Kidney tubule cell (primary cell): ENCODE data around the gene NUAK2.
"Not testable (repeated sequence)": the region's sequence is repeated elsewhere in the genome, so short reads cannot be mapped to it uniquely, and the experiment has no call there.

Experiments used
- DNase-seq: peaks from one replicate; pipeline ENCODE4 v3.0.0-alpha.2; 2018; ENCODE audit warnings: low spot score

The NUAK2 gene

DNA sequence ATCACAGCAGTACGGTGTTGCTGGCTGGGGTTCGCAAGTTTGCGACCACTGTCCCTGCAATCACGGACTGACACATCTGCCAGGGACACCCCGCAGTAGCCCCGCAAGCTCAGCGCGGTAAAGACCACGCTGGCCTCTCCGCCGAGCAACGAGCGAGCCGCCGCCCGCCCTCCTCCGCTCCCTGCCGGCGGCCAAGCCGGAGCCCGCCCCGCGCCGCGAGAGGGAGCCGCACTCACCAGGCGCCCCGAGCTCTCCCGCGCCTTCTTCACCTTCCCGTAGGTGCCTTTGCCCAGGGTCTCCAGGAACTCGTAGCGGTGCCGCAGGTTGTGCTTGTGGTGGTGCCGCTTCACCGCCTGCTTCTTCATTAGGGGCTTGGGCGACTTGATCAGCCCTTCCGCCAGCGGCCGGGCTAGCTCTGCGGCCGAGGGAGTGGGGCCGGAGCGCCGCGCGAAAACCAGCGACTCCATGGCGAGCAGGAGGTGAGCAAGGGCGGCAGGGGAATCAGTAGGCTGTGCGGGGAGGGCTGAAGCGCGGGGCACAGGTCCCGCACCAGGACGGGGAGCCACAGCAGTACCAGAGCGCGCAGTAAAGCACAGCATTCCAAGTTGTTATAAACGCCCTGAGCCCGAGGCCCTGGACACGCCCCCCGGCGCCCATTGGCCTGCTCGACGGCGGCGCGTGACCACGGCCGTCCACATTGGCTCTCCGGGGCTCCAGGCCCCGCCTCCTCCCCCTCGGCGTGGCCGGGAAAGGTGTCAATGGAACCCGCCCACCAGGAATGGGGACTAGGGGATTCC, at the start of gene NUAK2:
Gene NUAK2, minus strand, starts transcription at position 584 of the 797 bp plus-strand sequence. Its CDS starts 117 bp downstream, at position 467.
- peak; percentile 97 for DNase-seq

GRCh38 chr1:205370780-205371179, 49.2 kb upstream of the NUAK2 start:
- no peak for DNase-seq

DNA sequence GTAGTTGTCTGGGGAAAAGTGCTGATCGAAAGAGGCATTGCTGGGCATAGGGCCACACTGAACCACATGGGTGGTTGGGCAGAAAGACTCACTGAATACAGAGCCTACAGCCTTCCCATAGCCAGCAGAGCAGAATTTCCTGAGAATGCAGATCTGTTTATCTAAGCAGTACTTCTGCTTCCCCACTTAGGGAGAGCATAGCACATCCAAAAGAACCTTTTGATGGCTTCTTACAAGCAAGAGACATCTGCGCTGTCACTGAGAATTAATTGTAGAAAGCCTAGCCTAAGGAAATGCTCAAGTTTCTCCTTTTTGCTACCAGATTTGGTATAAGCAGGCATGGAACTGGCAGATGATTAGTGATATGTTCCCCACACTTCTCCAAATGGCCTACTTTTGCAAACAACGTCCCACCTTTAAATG, 48.2 kb upstream of the NUAK2 start:
- no peak for DNase-seq

GRCh38 chr1:205368478-205368877, 46.9 kb upstream of the NUAK2 start:
- DNase-seq = no peak

DNA sequence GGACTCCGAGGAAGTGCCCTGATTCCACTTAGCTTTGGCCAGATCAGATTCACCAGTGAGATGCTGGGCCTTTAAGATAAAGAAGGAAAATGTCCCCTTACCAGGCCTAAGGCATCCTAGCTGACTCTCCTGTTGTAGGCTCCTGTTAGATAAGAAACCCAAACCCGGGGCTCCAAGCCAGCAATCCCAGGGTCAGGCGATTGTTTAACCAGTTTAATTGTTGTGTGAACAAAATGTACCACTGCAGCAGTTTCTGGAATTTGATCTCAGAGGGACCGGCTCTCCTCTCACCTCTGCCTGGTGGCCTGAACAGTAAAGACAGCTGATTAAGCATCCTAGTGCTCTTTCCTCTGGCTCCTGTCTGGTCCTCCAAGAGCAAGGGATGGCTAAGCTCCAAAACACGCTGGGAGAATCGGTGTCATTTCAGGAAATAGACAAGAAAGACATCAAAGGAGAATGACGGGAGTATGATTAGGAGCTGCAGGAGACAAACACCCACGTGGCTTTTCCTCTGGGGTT, 44.5 kb upstream of the NUAK2 start:
- DNase-seq = no peak

GRCh38 chr1:205365086-205365485, 43.5 kb upstream of the NUAK2 start:
- DNase-seq = not testable (repeated sequence)

DNA sequence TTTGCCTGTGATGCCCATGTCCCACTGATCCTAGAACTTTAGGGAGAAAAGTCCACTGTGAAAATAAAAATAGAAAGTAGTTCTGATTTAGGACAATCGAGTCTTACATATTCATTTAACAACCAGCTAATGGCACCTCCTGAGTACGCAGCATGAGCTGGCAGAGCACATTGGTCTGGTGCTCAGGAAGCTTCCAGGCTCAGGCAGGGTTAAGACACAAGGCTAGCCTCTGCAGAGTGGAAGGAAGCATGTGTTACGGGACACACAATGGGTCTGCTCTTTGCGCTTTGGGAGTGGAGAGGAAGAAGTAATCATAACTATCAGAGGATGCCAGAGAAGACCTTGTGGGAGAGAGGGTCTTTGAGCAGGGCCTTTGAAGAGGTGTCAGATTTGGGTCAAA, 39.3 kb upstream of the NUAK2 start:
- DNase-seq = no peak

GRCh38 chr1:205359771-205360565, 38.4 kb upstream of the NUAK2 start:
- DNase-seq = no peak

GRCh38 chr1:205358579-205358978, 37.0 kb upstream of the NUAK2 start:
- DNase-seq = no peak

GRCh38 chr1:205357567-205357966, 36.0 kb upstream of the NUAK2 start:
- no peak for DNase-seq

- no peak for DNase-seq
Observed at GRCh38 chr1:205356440-205357139, 35.0 kb upstream of the NUAK2 start, which contains the start of gene KLHDC8A. TSS of gene KLHDC8A (minus strand) at chr1:205356922. CDS start at chr1:205343604, 13,318 bp downstream.

DNA sequence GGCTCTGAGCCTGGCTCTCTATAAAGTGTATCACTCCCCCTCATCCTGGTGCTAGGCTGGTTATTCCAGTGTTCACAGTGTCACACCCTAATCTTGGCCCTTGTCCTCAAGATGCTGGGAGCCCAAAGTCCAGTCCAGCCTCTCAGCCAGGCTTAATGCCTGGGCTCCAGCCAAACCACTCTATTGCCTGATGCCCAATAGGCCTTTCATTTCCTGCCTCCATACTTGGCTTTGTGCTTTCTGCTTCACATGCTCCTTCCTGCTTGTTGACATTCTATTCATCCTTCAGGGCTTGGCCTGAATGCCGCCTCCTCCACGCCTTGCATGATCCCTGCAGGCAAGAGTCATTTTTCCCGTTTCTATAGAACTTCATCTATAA, 33.5 kb upstream of the NUAK2 start:
- DNase-seq = peak; percentile 40

DNA sequence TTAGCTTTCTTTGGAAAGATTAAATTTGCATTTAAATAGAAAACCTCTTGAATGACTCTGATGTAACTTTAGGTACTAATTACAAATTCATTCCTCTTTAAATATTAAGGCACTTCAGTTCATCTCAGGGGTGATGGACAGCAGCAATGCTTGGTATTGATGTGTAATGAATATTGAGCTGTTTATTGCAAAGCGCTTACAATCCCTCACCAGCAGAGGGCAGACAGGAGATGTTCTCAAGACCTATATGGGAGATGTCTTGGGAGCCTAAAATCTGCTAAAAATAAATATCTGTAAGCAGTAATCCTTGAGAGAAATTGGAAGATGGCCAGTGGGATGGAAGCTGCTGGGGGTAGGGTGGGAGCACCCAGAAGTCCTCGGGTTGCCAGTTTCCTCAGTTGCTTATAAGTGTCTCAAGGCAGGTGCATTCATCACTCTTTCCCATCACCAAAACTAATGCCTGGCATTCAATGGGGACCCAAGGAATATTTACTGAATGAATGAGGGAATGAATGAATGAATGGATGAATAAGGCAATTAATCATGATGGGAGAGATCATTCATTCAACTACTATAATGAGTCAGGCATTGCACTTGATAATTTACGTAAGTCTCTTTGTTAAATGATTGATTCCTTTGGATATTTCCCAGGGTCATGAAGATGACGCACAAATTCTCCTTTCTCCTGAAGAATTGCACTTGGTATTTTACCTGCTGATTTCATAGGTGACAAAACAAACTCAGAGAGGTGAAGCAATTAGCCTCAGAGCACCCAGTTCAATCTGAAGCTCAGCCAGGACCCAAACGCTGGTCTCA, 32.9 kb upstream of the NUAK2 start:
- DNase-seq = peak; percentile 70

- DNase-seq = no peak
Observed at GRCh38 chr1:205353612-205354011, 32.1 kb upstream of the NUAK2 start.

DNA sequence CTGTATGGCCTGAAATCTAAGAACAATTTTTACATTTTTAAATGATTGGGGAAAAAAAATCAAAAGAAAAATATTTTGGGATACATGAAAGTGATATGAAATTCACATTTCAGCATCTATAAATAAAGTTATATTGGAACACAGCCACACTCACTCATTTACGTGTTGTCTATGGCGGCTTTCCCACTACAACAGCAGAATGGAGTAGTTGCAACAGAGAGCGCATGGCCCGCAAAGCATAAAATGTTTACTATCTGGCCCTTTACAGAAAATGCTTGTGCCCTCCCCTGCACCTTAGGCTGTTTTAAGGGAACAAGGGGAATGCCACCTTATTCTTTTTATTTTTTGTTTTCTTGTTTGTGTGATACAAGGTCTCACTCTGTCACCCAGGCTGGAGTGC, 31.6 kb upstream of the NUAK2 start:
- DNase-seq = no peak

DNA sequence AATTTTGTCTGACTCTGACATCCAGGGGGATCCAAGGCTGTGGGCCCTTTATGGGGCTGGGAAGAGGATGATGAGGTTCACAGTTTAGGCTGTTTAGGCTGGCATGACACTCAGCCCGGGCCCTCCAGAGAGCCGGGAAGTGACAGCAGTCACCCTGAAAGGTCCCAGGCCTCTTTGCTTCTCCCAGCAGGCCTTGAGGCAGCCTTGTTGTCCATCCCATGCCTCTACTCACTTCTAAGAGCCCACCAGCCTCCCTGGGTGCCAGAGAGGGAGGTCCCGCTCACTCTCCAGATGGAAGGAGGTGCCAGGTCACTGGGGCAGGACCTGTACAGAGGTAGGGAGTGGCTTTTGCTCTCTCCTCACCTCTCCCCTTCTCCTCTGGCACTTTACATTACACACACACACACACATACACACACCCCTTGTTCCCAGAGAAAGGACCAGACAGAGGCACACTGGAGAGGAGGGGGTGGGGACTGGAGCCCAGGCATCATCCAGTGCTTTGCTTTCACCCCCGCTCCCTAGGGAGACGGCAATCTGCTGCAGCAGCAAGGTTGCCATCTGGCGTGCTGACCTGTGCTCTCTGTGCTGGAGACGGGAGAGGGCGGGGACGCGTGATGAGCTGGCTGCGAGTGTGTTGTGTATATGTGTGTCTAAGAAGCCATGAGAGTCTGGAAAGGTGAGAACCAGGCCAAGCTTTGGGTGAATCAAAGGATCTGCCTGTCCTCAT, 30.6 kb upstream of the NUAK2 start:
- peak; percentile 37 for DNase-seq

- DNase-seq = no peak
Observed at GRCh38 chr1:205350691-205351141, 29.2 kb upstream of the NUAK2 start.

DNA sequence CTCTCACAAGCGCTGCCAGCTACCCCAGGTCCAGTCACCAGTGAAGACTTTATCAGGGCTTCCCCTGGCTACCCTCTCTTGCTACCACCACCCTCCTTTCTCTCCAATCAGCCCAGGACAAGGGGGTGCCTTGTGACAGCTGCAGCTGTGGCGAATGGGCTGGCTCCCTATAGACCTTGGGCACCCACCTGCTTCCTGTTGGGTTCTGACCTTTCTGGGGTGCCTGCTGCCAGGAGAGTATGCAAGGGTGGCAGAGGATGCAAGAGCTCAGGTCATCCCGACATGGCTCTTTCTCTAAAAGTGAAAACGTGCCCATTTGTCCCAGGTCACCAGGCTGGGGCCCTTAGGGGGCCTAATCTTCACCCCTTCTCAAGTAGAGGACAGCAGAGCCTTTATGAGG, 28.6 kb upstream of the NUAK2 start:
- DNase-seq = no peak

GRCh38 chr1:205348554-205349487, 27.3 kb upstream of the NUAK2 start:
- DNase-seq = peak; percentile 72
